ENCODE measurements around the gene MAN1A1. TPM values are rescaled to one million over a fixed set of nuclear protein-coding genes. Genes with fewer than 3 reads are reported as not detected.

MAN1A1 gene
- total RNA-seq, 4 donors from 2014 or later = 52.7 to 123 (median 97.1) TPM

GRCh38 chr6:119192200-119192599, 157.4 kb downstream of the MAN1A1 start:
- TF ChIP-seq POLR2A (IDR thresholded peaks at IDR 0.05) (no peak), EP300 (IDR thresholded peaks at IDR 0.05; ENCODE audit: low read depth) (no peak), POLR2AphosphoS5 (IDR thresholded peaks at IDR 0.05) (no peak)
- TF ChIP-seq, protein P1, sequence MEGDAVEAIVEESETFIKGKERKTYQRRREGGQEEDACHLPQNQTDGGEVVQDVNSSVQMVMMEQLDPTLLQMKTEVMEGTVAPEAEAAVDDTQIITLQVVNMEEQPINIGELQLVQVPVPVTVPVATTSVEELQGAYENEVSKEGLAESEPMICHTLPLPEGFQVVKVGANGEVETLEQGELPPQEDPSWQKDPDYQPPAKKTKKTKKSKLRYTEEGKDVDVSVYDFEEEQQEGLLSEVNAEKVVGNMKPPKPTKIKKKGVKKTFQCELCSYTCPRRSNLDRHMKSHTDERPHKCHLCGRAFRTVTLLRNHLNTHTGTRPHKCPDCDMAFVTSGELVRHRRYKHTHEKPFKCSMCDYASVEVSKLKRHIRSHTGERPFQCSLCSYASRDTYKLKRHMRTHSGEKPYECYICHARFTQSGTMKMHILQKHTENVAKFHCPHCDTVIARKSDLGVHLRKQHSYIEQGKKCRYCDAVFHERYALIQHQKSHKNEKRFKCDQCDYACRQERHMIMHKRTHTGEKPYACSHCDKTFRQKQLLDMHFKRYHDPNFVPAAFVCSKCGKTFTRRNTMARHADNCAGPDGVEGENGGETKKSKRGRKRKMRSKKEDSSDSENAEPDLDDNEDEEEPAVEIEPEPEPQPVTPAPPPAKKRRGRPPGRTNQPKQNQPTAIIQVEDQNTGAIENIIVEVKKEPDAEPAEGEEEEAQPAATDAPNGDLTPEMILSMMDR (IDR thresholded peaks at IDR 0.05) = no peak
- H3K4me1 ChIP-seq = no peaks in the 10 kb centered on the region
- no peak overlapping the region for H3K4me3 ChIP-seq
- no peaks in the 10 kb centered on the region for H3K9me3 ChIP-seq
- in situ Hi-C loops (cut with MboI; ENCODE audit: low pct_ligation_motif_present in 1 of 4, low pct_unique_long_range_greater_than_20kb in 1 of 4, low sequenced_read_pairs in 3 of 4) (no loop called here), intact Hi-C loops (cut with DNase I; ENCODE audit: low total_unique reads) (no loop called here)
- no peak overlapping the region for H3K27ac ChIP-seq
- no peak for DNase-seq
- H3K27me3 ChIP-seq = no peaks in the 10 kb centered on the region
- 83 to 88% methylated on average over 3 of the region's 3 CpGs for WGBS, 2 donors (ENCODE audit: low coverage in 1 of 2)
- peaks cover 0 to 23% (median 4%) of the 10 kb centered on the region in 4 donors for H3K36me3 ChIP-seq

DNA sequence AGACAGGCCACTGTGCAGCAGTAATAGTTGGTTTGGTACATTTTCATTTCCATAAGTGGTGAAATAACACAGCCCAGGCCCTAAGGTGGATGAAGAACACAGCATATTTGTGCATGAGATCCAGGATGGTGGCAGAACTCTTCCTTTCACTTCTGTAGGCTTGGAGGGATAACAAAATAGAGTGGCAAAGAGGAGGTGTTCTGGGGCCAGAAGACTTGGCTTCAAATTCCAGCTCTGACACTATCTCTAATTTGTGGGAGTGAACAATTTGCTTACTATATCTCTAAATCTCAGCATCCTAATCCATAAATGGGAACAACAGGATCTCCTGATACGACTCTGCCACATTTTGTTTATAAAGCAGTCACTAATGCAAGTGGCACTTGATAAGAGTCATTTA, 159.4 kb downstream of the MAN1A1 start:
- Histone ChIP-seq H3K4me1 (no peaks in the 10 kb centered on the region), H3K4me3 (no peak overlapping the region), H3K36me3 (peaks cover 0 to 29% (median 4%) of the 10 kb centered on the region in 4 donors), H3K27me3 (no peaks in the 10 kb centered on the region), H3K27ac (no peak overlapping the region), H3K9me3 (no peaks in the 10 kb centered on the region)
- intact Hi-C loops (cut with DNase I; ENCODE audit: low total_unique reads) = no loop called here
- in situ Hi-C loops (cut with MboI; ENCODE audit: low pct_ligation_motif_present in 1 of 4, low pct_unique_long_range_greater_than_20kb in 1 of 4, low sequenced_read_pairs in 3 of 4) = no loop called here
- 93 to 100% methylated on average over 1 of the region's 1 CpG for WGBS, 2 donors (ENCODE audit: low coverage in 1 of 2)
- TF ChIP-seq POLR2AphosphoS5 (IDR thresholded peaks at IDR 0.05) (no peak), EP300 (IDR thresholded peaks at IDR 0.05; ENCODE audit: low read depth) (no peak), POLR2A (IDR thresholded peaks at IDR 0.05) (no peak)
- TF ChIP-seq, protein P1 (IDR thresholded peaks at IDR 0.05) = no peak
- no peak for DNase-seq

- Histone ChIP-seq H3K36me3 (peaks cover 0 to 29% (median 4%) of the 10 kb centered on the region in 4 donors), H3K27me3 (no peaks in the 10 kb centered on the region), H3K4me1 (no peaks in the 10 kb centered on the region), H3K27ac (no peak overlapping the region), H3K9me3 (no peaks in the 10 kb centered on the region), H3K4me3 (no peak overlapping the region)
- 80 to 82% methylated on average over 6 to 14 of the region's 14 CpGs for WGBS, 2 donors (ENCODE audit: low coverage in 1 of 2)
- intact Hi-C loops (cut with DNase I; ENCODE audit: low total_unique reads) = no loop called here
- in situ Hi-C loops (cut with MboI; ENCODE audit: low pct_ligation_motif_present in 1 of 4, low pct_unique_long_range_greater_than_20kb in 1 of 4, low sequenced_read_pairs in 3 of 4) = no loop called here
- TF ChIP-seq POLR2A (IDR thresholded peaks at IDR 0.05) = no peak
- no peak for TF ChIP-seq POLR2AphosphoS5 (IDR thresholded peaks at IDR 0.05)
- no peak for TF ChIP-seq EP300 (IDR thresholded peaks at IDR 0.05; ENCODE audit: low read depth)
- TF ChIP-seq, protein P1 (IDR thresholded peaks at IDR 0.05) = no peak
- no peak for DNase-seq
These were observed 160.1 kb downstream of the MAN1A1 start for GRCh38 chr6:119189498-119189897.

DNA sequence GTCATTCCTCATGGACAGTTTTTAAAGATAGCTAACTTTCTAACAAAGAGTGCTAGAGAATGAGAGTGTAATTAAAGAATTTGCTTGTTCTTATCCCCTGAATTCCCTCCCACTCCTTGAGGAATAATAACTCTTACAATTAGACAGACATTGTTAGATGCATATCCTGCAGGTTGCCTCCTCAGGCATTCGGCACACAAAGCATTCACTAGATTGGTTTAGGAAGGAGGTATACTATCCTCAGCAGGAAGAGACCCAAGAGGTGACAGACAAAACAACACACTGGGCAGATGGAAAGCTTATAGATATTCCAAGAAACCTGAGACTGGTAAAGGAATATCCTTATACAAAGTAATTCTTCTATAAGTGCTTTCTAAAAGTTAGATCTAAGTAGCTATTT, 162.0 kb downstream of the MAN1A1 start:
- no peak overlapping the region for H3K4me3 ChIP-seq
- no peaks in the 10 kb centered on the region for H3K9me3 ChIP-seq
- no peaks in the 10 kb centered on the region for H3K27me3 ChIP-seq
- no peak for DNase-seq
- intact Hi-C loops (cut with DNase I; ENCODE audit: low total_unique reads) (no loop called here), in situ Hi-C loops (cut with MboI; ENCODE audit: low pct_ligation_motif_present in 1 of 4, low pct_unique_long_range_greater_than_20kb in 1 of 4, low sequenced_read_pairs in 3 of 4) (no loop called here)
- no peak for TF ChIP-seq POLR2AphosphoS5 (IDR thresholded peaks at IDR 0.05)
- TF ChIP-seq POLR2A (IDR thresholded peaks at IDR 0.05) = no peak
- TF ChIP-seq, protein P1 (IDR thresholded peaks at IDR 0.05) = no peak
- TF ChIP-seq EP300 (IDR thresholded peaks at IDR 0.05; ENCODE audit: low read depth) = no peak
- H3K4me1 ChIP-seq = no peaks in the 10 kb centered on the region
- H3K36me3 ChIP-seq = peaks cover 0 to 38% (median 4%) of the 10 kb centered on the region in 4 donors
- 68 to 86% methylated on average over 1 of the region's 1 CpG for WGBS, 2 donors (ENCODE audit: low coverage in 1 of 2)
- no peak overlapping the region for H3K27ac ChIP-seq

All from transverse colon (tissue), 4 donors.